Spleen (tissue), 11 donors: ENCODE results near the gene RPS6KA6. TPM values are rescaled to one million over a fixed set of nuclear protein-coding genes. Genes with fewer than 3 reads are reported as not detected.

Experiments used
- DNase-seq: peaks from one replicate; pipeline ENCODE4 v3.0.0-alpha.2; 2020
- H3K27ac ChIP-seq, 8 donors: fragments of 200-600 bp; sonication (generic) in 7 of 8; 1 replicate in 4 of 8; 2 replicates in 4 of 8; pipeline versions ENCODE4 v1.5.0 to v1.8.0; 2016 to 2021; ENCODE audit warnings: inconsistent platforms in 4 of 8, mild to moderate bottlenecking in 4 of 8, moderate library complexity in 1 of 8
- H3K27me3 ChIP-seq, 7 donors: fragments of 200-600 bp; sonication (generic) in 6 of 7; replicated peaks in 1 of 7; 1 replicate in 4 of 7; 2 replicates in 3 of 7; pipeline versions ENCODE4 v1.5.0 to v1.8.0; 2016 to 2021; ENCODE audit warnings: inconsistent platforms in 3 of 7, mild to moderate bottlenecking in 1 of 7
- H3K36me3 ChIP-seq, 6 donors: fragments of 200-600 bp; sonication (generic) in 5 of 6; 1 replicate in 4 of 6; 2 replicates in 2 of 6; pipeline versions ENCODE4 v1.5.0 to v1.8.0; 2016 to 2021; ENCODE audit warnings: inconsistent platforms in 2 of 6
- H3K4me1 ChIP-seq, 6 donors: fragments of 200-600 bp; sonication (generic) in 5 of 6; 1 replicate in 3 of 6; 2 replicates in 3 of 6; pipeline versions ENCODE4 v1.5.0 to v1.8.0; 2016 to 2021; ENCODE audit warnings: inconsistent platforms in 3 of 6
- H3K4me3 ChIP-seq, 8 donors: fragments of 200-600 bp; sonication (generic) in 7 of 8; 1 replicate in 4 of 8; 2 replicates in 4 of 8; pipeline versions ENCODE4 v1.5.0 to v1.8.0; 2016 to 2021; ENCODE audit warnings: inconsistent platforms in 4 of 8, mild to moderate bottlenecking in 4 of 8, moderate library complexity in 2 of 8
- H3K9me3 ChIP-seq, 8 donors: fragments of 200-600 bp; sonication (generic) in 7 of 8; 1 replicate in 4 of 8; 2 replicates in 4 of 8; pipeline versions ENCODE4 v1.5.0 to v1.8.0; 2016 to 2021; ENCODE audit warnings: inconsistent platforms in 4 of 8
- POLR2A ChIP-seq, 3 donors: fragments of 450-650 bp; IDR thresholded peaks; one replicate each; pipeline ENCODE4 v1.5.1; 2017; ENCODE audit warnings: antibody characterized with exemption in 3 of 3, mild to moderate bottlenecking in 1 of 3
- POLR2AphosphoS5 ChIP-seq, 3 donors: sonication (generic); formaldehyde crosslinking; IDR thresholded peaks; one replicate each; pipeline ENCODE4 v1.5.1; 2017; ENCODE audit warnings: antibody characterized with exemption in 3 of 3
- WGBS, 5 donors: extraction: QIAGEN DNeasy Blood & Tissue Kit in 3 of 5; methylation state at CpG; one replicate each; pipeline versions ENCODE4 v1.1.5 to v1.1.7; 2013 to 2018; 5-methylcytosine and 5-hydroxymethylcytosine counted together
- intact Hi-C: fragments of 100-400 bp; cut with DNase I; formaldehyde crosslinking; loops from one replicate; pipeline ENCODE4 v1.15.0; 2023; ENCODE audit warnings: low total_unique reads
- polyA plus RNA-seq, 3 donors: library from polyadenylated mRNA; stranded (reverse); fragments of 200-250 nt; gene quantifications; one replicate each; pipeline ENCODE4 v1.2.1, GENCODE V29; 2013
- total RNA-seq, 7 donors: library from RNA; depleted of rRNA in 3 of 7; stranded (reverse); fragments of >200 nt in 3 of 7; fragmentation: NEBNext Ultra II Directional in 4 of 7; extraction: Animal tissue kit (Norgen Biotek cat#: 25700) in 4 of 7; gene quantifications; one replicate each; pipeline versions ENCODE4 v1.1.0 to v1.2.1, GENCODE V29; 2016 to 2021
- TF ChIP-seq, protein P1 (sequence below), 11 experiments: fragments of 200-600 bp in 7 of 11; fragments of 450-650 bp in 4 of 11; sonication (generic) in 4 of 11; IDR thresholded peaks in 8 of 11; conservative IDR thresholded peaks in 3 of 11; 1 replicate in 7 of 11; 2 replicates in 4 of 11; pipeline versions ENCODE4 v1.4.0 to v1.8.0; 2016 to 2021; ENCODE audit warnings: antibody characterized with exemption in 11 of 11, inconsistent platforms in 4 of 11, mild to moderate bottlenecking in 1 of 11
- donor health status: healthy with polysubstance abuse.
- donor health status: DM: no; HTN: no; CAD: no; lungs with moderate emphysema.
- donor health status: DM: no; HTN: no; CAD: no.
- donor health status: Bipolar disorder and iron deficiency.
- donor health status: healthy.
- donor health status: DM: no; HTN: no; CAD: no.
- donor health status: DM: yes; HTN: yes; CAD: no.

RPS6KA6 gene
- total and polyA plus RNA-seq, 10 donors = 0.12 to 1.5 (median 1.2) TPM

DNA sequence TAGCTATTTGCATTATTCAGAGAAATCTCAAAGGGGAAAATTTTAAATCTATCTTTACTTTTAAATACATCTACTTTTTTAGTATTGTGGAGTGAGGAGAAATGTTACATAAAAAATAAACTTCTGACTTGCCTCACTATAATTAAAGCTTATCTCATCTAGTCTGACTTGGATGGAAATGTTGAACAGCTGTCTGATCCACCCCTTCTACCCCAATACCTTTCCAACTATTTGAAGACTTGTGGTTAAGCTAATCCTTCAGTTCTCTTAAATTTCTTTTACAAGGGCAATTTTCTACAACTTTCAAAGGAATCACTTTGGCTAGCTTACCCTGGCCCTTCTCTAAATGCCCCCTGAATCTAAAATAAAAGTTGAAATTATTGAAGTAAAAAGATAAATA lies 17.3 kb upstream of the RPS6KA6 start:
- intact Hi-C loops = no loop called here
- no peak for DNase-seq
- TF ChIP-seq POLR2A (IDR thresholded peaks at IDR 0.05) (no peak), POLR2AphosphoS5 (IDR thresholded peaks at IDR 0.05) (no peak)
- TF ChIP-seq, protein P1, sequence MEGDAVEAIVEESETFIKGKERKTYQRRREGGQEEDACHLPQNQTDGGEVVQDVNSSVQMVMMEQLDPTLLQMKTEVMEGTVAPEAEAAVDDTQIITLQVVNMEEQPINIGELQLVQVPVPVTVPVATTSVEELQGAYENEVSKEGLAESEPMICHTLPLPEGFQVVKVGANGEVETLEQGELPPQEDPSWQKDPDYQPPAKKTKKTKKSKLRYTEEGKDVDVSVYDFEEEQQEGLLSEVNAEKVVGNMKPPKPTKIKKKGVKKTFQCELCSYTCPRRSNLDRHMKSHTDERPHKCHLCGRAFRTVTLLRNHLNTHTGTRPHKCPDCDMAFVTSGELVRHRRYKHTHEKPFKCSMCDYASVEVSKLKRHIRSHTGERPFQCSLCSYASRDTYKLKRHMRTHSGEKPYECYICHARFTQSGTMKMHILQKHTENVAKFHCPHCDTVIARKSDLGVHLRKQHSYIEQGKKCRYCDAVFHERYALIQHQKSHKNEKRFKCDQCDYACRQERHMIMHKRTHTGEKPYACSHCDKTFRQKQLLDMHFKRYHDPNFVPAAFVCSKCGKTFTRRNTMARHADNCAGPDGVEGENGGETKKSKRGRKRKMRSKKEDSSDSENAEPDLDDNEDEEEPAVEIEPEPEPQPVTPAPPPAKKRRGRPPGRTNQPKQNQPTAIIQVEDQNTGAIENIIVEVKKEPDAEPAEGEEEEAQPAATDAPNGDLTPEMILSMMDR (IDR thresholded peaks at IDR 0.05 in 8 of 11, conservative IDR thresholded peaks at IDR 0.05 in 3 of 11) = no peak

DNA sequence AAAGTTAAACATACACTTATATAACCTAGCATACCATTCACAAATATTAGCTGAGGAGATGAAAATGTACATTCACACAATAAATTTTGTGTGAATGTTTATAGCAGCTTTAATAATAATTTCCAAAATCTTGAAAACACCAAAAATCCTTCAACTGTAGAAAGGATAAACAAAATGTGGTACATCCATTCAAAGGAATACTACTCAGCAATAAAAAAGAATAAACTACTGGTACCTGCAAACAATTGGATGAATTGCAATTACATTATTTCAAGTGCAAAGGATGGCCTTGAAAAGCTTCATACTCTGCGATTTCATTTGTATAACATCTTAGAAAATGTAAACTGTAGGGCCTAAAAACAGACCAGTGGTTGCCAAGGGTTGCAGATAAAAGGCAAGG lies 11.7 kb upstream of the RPS6KA6 start:
- Histone ChIP-seq H3K9me3 (peaks cover 0 to 10% (median 3%) of the 10 kb centered on the region in 8 donors), H3K4me1 (no peaks in the 10 kb centered on the region), H3K27me3 (no peaks in the 10 kb centered on the region), H3K4me3 (no peak overlapping the region), H3K36me3 (no peaks in the 10 kb centered on the region), H3K27ac (no peak overlapping the region)
- intact Hi-C loops = no loop called here
- no peak for TF ChIP-seq POLR2AphosphoS5 (IDR thresholded peaks at IDR 0.05)
- TF ChIP-seq POLR2A (IDR thresholded peaks at IDR 0.05) = no peak
- TF ChIP-seq, protein P1 (IDR thresholded peaks at IDR 0.05 in 8 of 11, conservative IDR thresholded peaks at IDR 0.05 in 3 of 11) = no peak
- WGBS, 5 donors = 58 to 96% (median 76%) methylated on average over 1 of the region's 1 CpG
- no peak for DNase-seq

More for the DNA sequence above, 17.3 kb upstream of the RPS6KA6 start:
- no peaks in the 10 kb centered on the region for H3K4me1 ChIP-seq
- H3K9me3 ChIP-seq = peaks cover 0 to under 1% (median 0%) of the 10 kb centered on the region in 8 donors
- no peak overlapping the region for H3K27ac ChIP-seq
- no peaks in the 10 kb centered on the region for H3K36me3 ChIP-seq
- H3K27me3 ChIP-seq = no peaks in the 10 kb centered on the region
- H3K4me3 ChIP-seq = no peak overlapping the region

DNA sequence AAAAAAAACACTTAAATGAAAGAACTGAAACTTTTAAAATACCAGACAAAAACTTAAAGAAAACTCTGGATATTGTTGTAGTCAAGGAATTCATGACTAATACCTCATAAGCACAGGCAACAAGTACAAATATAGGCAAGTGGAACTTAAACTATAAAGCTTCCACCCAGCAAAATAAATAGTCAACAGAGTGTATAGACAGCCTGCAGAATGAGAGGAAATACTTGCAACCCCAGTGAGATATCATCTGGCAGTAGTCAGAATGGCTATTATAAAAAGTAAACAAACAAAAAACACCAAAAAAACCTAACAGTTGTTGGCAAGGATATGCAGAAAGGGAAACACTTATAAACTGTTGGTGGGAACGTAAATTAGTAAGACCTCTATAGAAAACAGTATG lies 9.6 kb upstream of the RPS6KA6 start:
- Histone ChIP-seq H3K4me3 (no peak overlapping the region), H3K36me3 (no peaks in the 10 kb centered on the region), H3K9me3 (peaks cover 0 to 10% (median 3%) of the 10 kb centered on the region in 8 donors), H3K27ac (no peak overlapping the region), H3K27me3 (no peaks in the 10 kb centered on the region), H3K4me1 (no peaks in the 10 kb centered on the region)
- no peak for DNase-seq
- intact Hi-C loops = no loop called here
- WGBS, 5 donors = 51 to 79% (median 52%) methylated on average over 1 of the region's 1 CpG
- TF ChIP-seq POLR2AphosphoS5 (IDR thresholded peaks at IDR 0.05) (no peak), POLR2A (IDR thresholded peaks at IDR 0.05) (no peak)
- TF ChIP-seq, protein P1 (IDR thresholded peaks at IDR 0.05 in 8 of 11, conservative IDR thresholded peaks at IDR 0.05 in 3 of 11) = no peak

DNA sequence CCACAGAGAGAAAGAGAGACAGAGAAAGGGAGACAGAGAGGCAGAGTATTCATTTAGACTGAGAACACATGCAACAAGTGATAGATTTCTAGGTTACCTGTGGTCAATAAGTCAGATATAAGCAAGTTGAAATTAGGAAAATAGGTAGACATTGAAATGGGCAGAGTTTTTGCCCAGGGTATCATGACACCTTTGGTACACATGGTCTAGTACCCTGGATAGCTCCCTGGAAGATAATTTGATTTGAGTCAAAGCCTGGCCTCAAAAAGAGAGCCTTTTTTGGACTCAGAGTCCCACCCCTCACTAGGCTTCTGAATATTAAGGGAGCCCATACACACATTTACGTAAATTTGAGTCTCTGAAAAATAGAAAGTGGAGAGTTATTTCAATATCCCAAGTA lies 4.0 kb upstream of the RPS6KA6 start:
- H3K4me3 ChIP-seq = no peak overlapping the region
- WGBS, 5 donors = 80 to 95% (median 92%) methylated on average over 1 of the region's 1 CpG
- H3K27me3 ChIP-seq = peaks cover 0 to 15% (median 0%) of the 10 kb centered on the region in 7 donors
- H3K9me3 ChIP-seq = no peaks in the 10 kb centered on the region
- intact Hi-C loops = no loop called here
- no peak for DNase-seq
- no peak overlapping the region for H3K27ac ChIP-seq
- H3K4me1 ChIP-seq = peaks cover 0 to 3% (median 0%) of the 10 kb centered on the region in 6 donors
- H3K36me3 ChIP-seq = no peaks in the 10 kb centered on the region
- TF ChIP-seq, protein P1 (IDR thresholded peaks at IDR 0.05 in 8 of 11, conservative IDR thresholded peaks at IDR 0.05 in 3 of 11) = no peak
- no peak for TF ChIP-seq POLR2AphosphoS5 (IDR thresholded peaks at IDR 0.05)
- TF ChIP-seq POLR2A (IDR thresholded peaks at IDR 0.05) = no peak
